Thoracic aorta (tissue), 2 donors: Measurements from ENCODE around the gene SPON1. TPM values are rescaled to one million over a fixed set of nuclear protein-coding genes. Genes with fewer than 3 reads are reported as not detected.
"Not testable (repeated sequence)": the region's sequence is repeated elsewhere in the genome, so short reads cannot be mapped to it uniquely, and the experiment has no call there.

Experiments used
- ATAC-seq: fragments of 150-250 bp; one replicate; pipeline ENCODE4 v1.8.0; 2017; ENCODE audit warnings: low read depth; ENCODE audit not compliant: insufficient number of reproducible peaks, low FRiP score
- DNase-seq: peaks from one replicate; pipeline ENCODE4 v3.0.0-alpha.2; 2020; ENCODE audit warnings: low spot score
- H3K27ac ChIP-seq, 2 donors: fragments of 200-600 bp; sonication (generic); 1 replicate in 1 of 2; 2 replicates in 1 of 2; pipeline ENCODE4 v1.5.1; 2016; ENCODE audit warnings: mild to moderate bottlenecking in 2 of 2, moderate library complexity in 2 of 2
- H3K27me3 ChIP-seq: fragments of 200-600 bp; sonication (generic); replicated peaks from 2 replicates; pipeline ENCODE4 v1.6.0; 2016; ENCODE audit warnings: mild to moderate bottlenecking; ENCODE audit not compliant: insufficient read depth
- H3K36me3 ChIP-seq: fragments of 200-600 bp; sonication (generic); one replicate; pipeline ENCODE4 v1.5.1; 2016
- H3K4me1 ChIP-seq, 2 donors: fragments of 200-600 bp; sonication (generic); 1 replicate in 1 of 2; 2 replicates in 1 of 2; pipeline versions ENCODE4 v1.5.1 to v1.6.0; 2016; ENCODE audit warnings: low read depth in 2 of 2, mild to moderate bottlenecking in 1 of 2; ENCODE audit not compliant: control insufficient read depth in 1 of 2
- H3K4me3 ChIP-seq: fragments of 200-600 bp; sonication (generic); 2 replicates; pipeline ENCODE4 v1.5.1; 2016; ENCODE audit warnings: mild to moderate bottlenecking
- H3K9me3 ChIP-seq: fragments of 200-600 bp; sonication (generic); 2 replicates; pipeline ENCODE4 v1.5.1; 2016
- CTCF ChIP-seq: fragments of 200-600 bp; sonication (generic); IDR thresholded peaks from one replicate; pipeline ENCODE4 v1.5.1; 2019; ENCODE audit warnings: antibody characterized with exemption
- total RNA-seq, 2 donors: library from RNA; depleted of rRNA; stranded (reverse); fragments of >200 nt; gene quantifications; one replicate each; pipeline versions ENCODE4 v1.1.0 to v1.2.3, GENCODE V29; 2016

The SPON1 gene
- total RNA-seq, 2 donors from 2014 or later = 20.6 to 48.5 TPM

GRCh38 chr11:14244926-14245325, 282.4 kb downstream of the SPON1 start:
- H3K4me1 ChIP-seq = no peaks in the 10 kb centered on the region
- H3K9me3 ChIP-seq = no peaks in the 10 kb centered on the region
- H3K27me3 ChIP-seq = no peaks in the 10 kb centered on the region
- H3K36me3 ChIP-seq = no peaks in the 10 kb centered on the region
- H3K27ac ChIP-seq = no peak overlapping the region
- ATAC-seq (no peak), DNase-seq (no peak)
- H3K4me3 ChIP-seq = no peak overlapping the region
- TF ChIP-seq CTCF = no peak

- Histone ChIP-seq H3K4me3 (no peak overlapping the region), H3K36me3 (no peaks in the 10 kb centered on the region), H3K4me1 (no peaks in the 10 kb centered on the region), H3K27me3 (no peaks in the 10 kb centered on the region), H3K9me3 (no peaks in the 10 kb centered on the region), H3K27ac (no peak overlapping the region)
- no peak for ATAC-seq
- DNase-seq = no peak
- TF ChIP-seq CTCF = no peak
These were observed 282.9 kb downstream of the SPON1 start for GRCh38 chr11:14245444-14245843.

- Histone ChIP-seq H3K27me3 (no peaks in the 10 kb centered on the region), H3K4me1 (no peaks in the 10 kb centered on the region), H3K36me3 (no peaks in the 10 kb centered on the region), H3K27ac (no peak overlapping the region), H3K4me3 (no peak overlapping the region), H3K9me3 (no peaks in the 10 kb centered on the region)
- TF ChIP-seq CTCF = no peak
- ATAC-seq (no peak), DNase-seq (no peak)
These were observed 286.1 kb downstream of the SPON1 start for GRCh38 chr11:14248580-14248981.

- no peak for ATAC-seq
These were observed 286.8 kb downstream of the SPON1 start for GRCh38 chr11:14249121-14249963.

GRCh38 chr11:14251754-14252153, 289.2 kb downstream of the SPON1 start:
- DNase-seq (no peak), ATAC-seq (no peak)
- Histone ChIP-seq H3K27ac (no peak overlapping the region), H3K9me3 (no peaks in the 10 kb centered on the region), H3K4me3 (no peak overlapping the region), H3K36me3 (no peaks in the 10 kb centered on the region), H3K4me1 (no peaks in the 10 kb centered on the region), H3K27me3 (no peaks in the 10 kb centered on the region)
- no peak for TF ChIP-seq CTCF

More at GRCh38 chr11:14249121-14249963, 286.8 kb downstream of the SPON1 start:
- Histone ChIP-seq H3K27ac (no peak overlapping the region), H3K27me3 (no peaks in the 10 kb centered on the region), H3K9me3 (no peaks in the 10 kb centered on the region), H3K4me1 (no peaks in the 10 kb centered on the region), H3K4me3 (no peak overlapping the region), H3K36me3 (no peaks in the 10 kb centered on the region)
- no peak for DNase-seq
- TF ChIP-seq CTCF = peak; percentile 87

GRCh38 chr11:14252501-14252900, 290.0 kb downstream of the SPON1 start:
- H3K4me3 ChIP-seq, H3K36me3 ChIP-seq, H3K4me1 ChIP-seq, H3K27me3 ChIP-seq, ATAC-seq, H3K9me3 ChIP-seq, H3K27ac ChIP-seq, DNase-seq: not testable (repeated sequence)
